ENCODE measurements around the gene CNNM3.
"Not testable (repeated sequence)": the region's sequence is repeated elsewhere in the genome, so short reads cannot be mapped to it uniquely, and the experiment has no call there.

Gene CNNM3

GRCh38 chr2:96798733-96799622 is 17.1 kb upstream of the CNNM3 start:
- no peak for TF ChIP-seq Cebpa-rat (IDR thresholded peaks at IDR 0.05)
- no peaks in the 10 kb centered on the region for H3K27me3 ChIP-seq
- no peak overlapping the region for H3K4me2 ChIP-seq
- peaks cover 27% of the 10 kb centered on the region for H3K4me1 ChIP-seq
- no peak overlapping the region for H3K4me3 ChIP-seq
- no peak overlapping the region for H3K27ac ChIP-seq
- H3K36me3 ChIP-seq, result peaks cover 60% of the 10 kb centered on the region
- peaks cover 18% of the 10 kb centered on the region for H4K20me1 ChIP-seq
- H3K9me3 ChIP-seq, result no peaks in the 10 kb centered on the region
- no peak overlapping the region for H3K9ac ChIP-seq

- H3K4me3 ChIP-seq, result no peak overlapping the region
- no peak for TF ChIP-seq Cebpa-rat (IDR thresholded peaks at IDR 0.05)
- H3K4me1 ChIP-seq, result peaks cover 24% of the 10 kb centered on the region
- H3K27ac ChIP-seq, result no peak overlapping the region; the same call in 1 of the 2 replicates
- H3K9ac ChIP-seq, result no peak overlapping the region
- H3K36me3 ChIP-seq, result peaks cover 66% of the 10 kb centered on the region
- H4K20me1 ChIP-seq, result peaks cover 12% of the 10 kb centered on the region
- no peaks in the 10 kb centered on the region for H3K27me3 ChIP-seq
- no peak overlapping the region for H3K4me2 ChIP-seq
- H3K9me3 ChIP-seq, result no peaks in the 10 kb centered on the region; the same call in 1 of the 2 replicates
Observed at GRCh38 chr2:96799623-96799935, 16.5 kb upstream of the CNNM3 start.

- Histone ChIP-seq H3K4me3 (no peak overlapping the region), H3K4me2 (peak overlapping the region; percentile 71), H4K20me1 (peaks cover 5% of the 10 kb centered on the region), H3K27ac (peak overlapping the region; percentile 54), H3K9ac (peak overlapping the region; percentile 42; the same call in 1 of the 2 replicates), H3K9me3 (no peaks in the 10 kb centered on the region; the same call in 1 of the 2 replicates), H3K36me3 (peaks cover 68% of the 10 kb centered on the region), H3K27me3 (no peaks in the 10 kb centered on the region), H3K4me1 (peaks cover 24% of the 10 kb centered on the region)
- no peak for TF ChIP-seq Cebpa-rat (IDR thresholded peaks at IDR 0.05)
Observed at GRCh38 chr2:96800061-96801004, 15.7 kb upstream of the CNNM3 start.

GRCh38 chr2:96801005-96801785 is 14.9 kb upstream of the CNNM3 start:
- Histone ChIP-seq H3K4me1 (peaks cover 26% of the 10 kb centered on the region), H3K27me3 (no peaks in the 10 kb centered on the region), H3K9ac (peak overlapping the region; percentile 42; the same call in 1 of the 2 replicates), H3K27ac (peak overlapping the region; percentile 54; the same call in 1 of the 2 replicates), H4K20me1 (no peaks in the 10 kb centered on the region), H3K4me3 (no peak overlapping the region), H3K9me3 (no peaks in the 10 kb centered on the region; the same call in 1 of the 2 replicates), H3K4me2 (peak overlapping the region; percentile 71), H3K36me3 (peaks cover 68% of the 10 kb centered on the region)
- TF ChIP-seq Cebpa-rat (IDR thresholded peaks at IDR 0.05), result no peak

- H3K27me3 ChIP-seq, result no peaks in the 10 kb centered on the region
- no peaks in the 10 kb centered on the region; the same call in 1 of the 2 replicates for H3K9me3 ChIP-seq
- peaks cover 63% of the 10 kb centered on the region for H3K36me3 ChIP-seq
- TF ChIP-seq Cebpa-rat (IDR thresholded peaks at IDR 0.05), result no peak
- 0 out of 2 replicates have a peak overlapping the region, but pooled peaks have one; percentile 11 for H3K4me2 ChIP-seq
- no peak overlapping the region for H3K4me3 ChIP-seq
- peaks cover 34% of the 10 kb centered on the region for H3K4me1 ChIP-seq
- no peak overlapping the region for H3K9ac ChIP-seq
- no peak overlapping the region for H3K27ac ChIP-seq
- no peaks in the 10 kb centered on the region for H4K20me1 ChIP-seq
Observed at GRCh38 chr2:96801786-96802595, 14.1 kb upstream of the CNNM3 start.

GRCh38 chr2:96802721-96803120 is 13.3 kb upstream of the CNNM3 start:
- no peaks in the 10 kb centered on the region; the same call in 1 of the 2 replicates for H3K9me3 ChIP-seq
- TF ChIP-seq Cebpa-rat (IDR thresholded peaks at IDR 0.05), result no peak
- H3K36me3 ChIP-seq, result peaks cover 56% of the 10 kb centered on the region
- H3K4me3 ChIP-seq, result no peak overlapping the region
- H4K20me1 ChIP-seq, result no peaks in the 10 kb centered on the region
- no peak overlapping the region for H3K9ac ChIP-seq
- no peak overlapping the region for H3K4me2 ChIP-seq
- H3K27ac ChIP-seq, result no peak overlapping the region
- no peaks in the 10 kb centered on the region for H3K27me3 ChIP-seq
- H3K4me1 ChIP-seq, result peaks cover 36% of the 10 kb centered on the region

- H4K20me1 ChIP-seq, result no peaks in the 10 kb centered on the region
- peaks cover 36% of the 10 kb centered on the region for H3K4me1 ChIP-seq
- no peaks in the 10 kb centered on the region for H3K27me3 ChIP-seq
- no peak overlapping the region for H3K27ac ChIP-seq
- no peak overlapping the region for H3K9ac ChIP-seq
- H3K36me3 ChIP-seq, result peaks cover 50% of the 10 kb centered on the region
- no peak overlapping the region for H3K4me2 ChIP-seq
- no peak for TF ChIP-seq Cebpa-rat (IDR thresholded peaks at IDR 0.05)
- no peak overlapping the region for H3K4me3 ChIP-seq
- no peaks in the 10 kb centered on the region; the same call in 1 of the 2 replicates for H3K9me3 ChIP-seq
Observed at GRCh38 chr2:96804986-96805385, 11.1 kb upstream of the CNNM3 start.

- Histone ChIP-seq H3K36me3 (peaks cover 55% of the 10 kb centered on the region), H3K4me1 (peaks cover 26% of the 10 kb centered on the region)
- H3K27me3 ChIP-seq, H3K4me3 ChIP-seq, H3K9me3 ChIP-seq, H3K9ac ChIP-seq, H3K27ac ChIP-seq, H4K20me1 ChIP-seq, H3K4me2 ChIP-seq: not testable (repeated sequence)
Observed at GRCh38 chr2:96805946-96806345, 10.1 kb upstream of the CNNM3 start.

All from BLaER1 (cell line).